DMS53 treated with DMSO at 0.1 percent for 48 hours (cell line): ENCODE measurements around the gene PITRM1.

Experiments
- DNase-seq: peaks from one replicate; lab custom pipeline; 2025; ENCODE audit not compliant: unreplicated experiment; lab: John Stamatoyannopoulos, UW

Gene PITRM1

GRCh38 chr10:3167611-3168330, 4.8 kb downstream of the PITRM1 start:
- no peak for DNase-seq

GRCh38 chr10:3166496-3167290, 5.9 kb downstream of the PITRM1 start:
- no peak for DNase-seq

- DNase-seq = no peak
These were observed 7.4 kb downstream of the PITRM1 start for GRCh38 chr10:3165196-3165595.

- no peak for DNase-seq
These were observed 8.7 kb downstream of the PITRM1 start for GRCh38 chr10:3163879-3164278.

- DNase-seq = no peak
These were observed 10.0 kb downstream of the PITRM1 start for GRCh38 chr10:3162533-3162932.

- no peak for DNase-seq
These were observed 13.4 kb downstream of the PITRM1 start for GRCh38 chr10:3159152-3159551.

- no peak for DNase-seq
These were observed 17.9 kb downstream of the PITRM1 start for GRCh38 chr10:3154666-3155065.

GRCh38 chr10:3152566-3152935, 20.0 kb downstream of the PITRM1 start:
- no peak for DNase-seq

GRCh38 chr10:3151889-3152565, 20.6 kb downstream of the PITRM1 start:
- DNase-seq = no peak

GRCh38 chr10:3150961-3151360, 21.6 kb downstream of the PITRM1 start:
- DNase-seq = no peak

GRCh38 chr10:3150366-3150765, 22.2 kb downstream of the PITRM1 start:
- no peak for DNase-seq

GRCh38 chr10:3149918-3150317, 22.7 kb downstream of the PITRM1 start:
- no peak for DNase-seq

- no peak for DNase-seq
These were observed 23.6 kb downstream of the PITRM1 start for GRCh38 chr10:3148994-3149393.

GRCh38 chr10:3148041-3148440, 24.5 kb downstream of the PITRM1 start:
- no peak for DNase-seq

GRCh38 chr10:3147117-3147820, 25.3 kb downstream of the PITRM1 start:
- no peak for DNase-seq

- no peak for DNase-seq
These were observed 26.3 kb downstream of the PITRM1 start for GRCh38 chr10:3146289-3146688.

- DNase-seq = no peak
These were observed 27.2 kb downstream of the PITRM1 start for GRCh38 chr10:3145366-3145765.

- no peak for DNase-seq
These were observed 28.7 kb downstream of the PITRM1 start for GRCh38 chr10:3143791-3144434.

- no peak for DNase-seq
These were observed 29.2 kb downstream of the PITRM1 start for GRCh38 chr10:3143366-3143765.

GRCh38 chr10:3142146-3142875, 30.3 kb downstream of the PITRM1 start:
- DNase-seq = no peak
